ENCODE results near the gene PIM1.
A peak's percentile ranks its signal among the peaks of the same experiment; 100 is the strongest.
"Not testable (repeated sequence)": the region's sequence is repeated elsewhere in the genome, so short reads cannot be mapped to it uniquely, and the experiment has no call there.

The PIM1 gene

DNA sequence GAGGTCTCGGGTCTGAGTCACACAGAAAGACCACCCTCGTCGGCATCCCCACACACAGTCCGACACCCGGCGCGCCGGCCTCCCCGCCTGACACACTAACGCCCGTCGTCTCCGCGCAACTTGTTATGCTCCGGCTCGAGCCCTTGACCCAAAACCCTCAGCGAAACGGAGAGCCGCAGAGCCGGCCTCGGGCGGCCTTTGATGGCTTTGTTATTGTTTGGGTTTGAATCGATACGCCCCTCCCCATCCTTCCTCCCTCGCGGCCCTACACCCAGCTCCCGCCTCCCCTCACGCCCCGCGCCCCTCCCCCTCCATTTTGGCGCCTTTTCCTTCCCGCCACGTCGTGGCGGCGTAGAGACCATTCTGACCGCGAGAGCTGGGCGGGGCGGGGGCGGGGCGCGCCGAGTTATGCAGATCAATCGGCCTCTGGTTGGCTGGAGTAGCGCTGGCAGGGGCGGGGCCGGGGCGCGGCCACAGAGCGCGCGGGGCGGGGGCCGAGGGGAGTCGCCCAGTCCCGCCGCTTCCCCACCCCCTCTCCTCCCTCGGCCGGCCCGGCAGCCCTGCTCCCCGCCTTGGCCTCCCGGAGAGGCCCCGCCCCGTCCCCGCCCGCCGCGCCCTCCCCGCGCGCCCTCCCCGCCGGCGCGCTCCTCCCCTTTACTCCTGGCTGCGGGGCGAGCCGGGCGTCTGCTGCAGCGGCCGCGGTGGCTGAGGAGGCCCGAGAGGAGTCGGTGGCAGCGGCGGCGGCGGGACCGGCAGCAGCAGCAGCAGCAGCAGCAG lies at the start of gene PIM1:
TSS of gene PIM1 (plus strand) at position 657 of the 777 bp plus-strand sequence. CDS start 424 bp downstream, outside the sequence.
- peak within 1 kb of the TSS; percentile 97 for H3K4me3 ChIP-seq (ENCODE audit: low read depth, low read length)

DNA sequence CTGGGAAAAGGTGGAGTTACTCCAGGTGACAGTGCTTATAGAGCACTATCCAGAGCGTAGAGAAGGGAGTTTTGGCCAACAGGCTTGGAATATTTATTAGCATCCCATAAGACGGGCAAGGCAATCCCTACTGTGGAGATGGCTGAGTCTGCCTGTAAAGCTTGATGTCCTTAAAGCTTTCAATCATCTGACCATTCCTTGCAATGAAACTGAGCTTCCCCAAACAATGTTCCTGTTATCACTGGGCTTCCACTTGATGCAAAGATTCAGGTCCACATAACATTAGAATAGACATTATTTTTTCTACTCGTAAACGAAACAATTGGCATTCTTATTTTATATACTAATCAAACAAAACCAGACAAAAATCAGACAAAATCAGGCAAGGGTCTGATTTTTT lies 48.4 kb upstream of the PIM1 start:
- no peak overlapping the region for H3K4me3 ChIP-seq (ENCODE audit: low read depth, low read length)

DNA sequence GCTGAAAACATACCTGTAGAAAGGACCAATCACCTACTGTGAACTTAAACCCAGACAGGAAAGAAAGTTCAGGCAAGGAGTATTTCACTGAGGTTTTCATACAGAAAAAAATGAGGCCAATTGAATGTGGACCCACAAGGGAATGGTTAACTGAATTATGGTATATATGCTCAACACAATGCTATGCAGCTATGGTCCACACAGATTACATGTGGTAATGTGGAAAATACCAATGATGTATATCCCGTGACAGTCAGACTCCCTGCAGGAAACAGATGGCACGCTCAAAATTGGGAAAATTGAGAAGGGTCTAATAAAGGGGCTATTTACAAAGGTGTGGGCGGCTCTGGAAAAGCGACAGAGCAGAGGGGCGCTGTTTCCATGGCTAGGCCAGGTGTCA lies 47.1 kb upstream of the PIM1 start:
- H3K4me3 ChIP-seq (ENCODE audit: low read depth, low read length), result no peak overlapping the region

DNA sequence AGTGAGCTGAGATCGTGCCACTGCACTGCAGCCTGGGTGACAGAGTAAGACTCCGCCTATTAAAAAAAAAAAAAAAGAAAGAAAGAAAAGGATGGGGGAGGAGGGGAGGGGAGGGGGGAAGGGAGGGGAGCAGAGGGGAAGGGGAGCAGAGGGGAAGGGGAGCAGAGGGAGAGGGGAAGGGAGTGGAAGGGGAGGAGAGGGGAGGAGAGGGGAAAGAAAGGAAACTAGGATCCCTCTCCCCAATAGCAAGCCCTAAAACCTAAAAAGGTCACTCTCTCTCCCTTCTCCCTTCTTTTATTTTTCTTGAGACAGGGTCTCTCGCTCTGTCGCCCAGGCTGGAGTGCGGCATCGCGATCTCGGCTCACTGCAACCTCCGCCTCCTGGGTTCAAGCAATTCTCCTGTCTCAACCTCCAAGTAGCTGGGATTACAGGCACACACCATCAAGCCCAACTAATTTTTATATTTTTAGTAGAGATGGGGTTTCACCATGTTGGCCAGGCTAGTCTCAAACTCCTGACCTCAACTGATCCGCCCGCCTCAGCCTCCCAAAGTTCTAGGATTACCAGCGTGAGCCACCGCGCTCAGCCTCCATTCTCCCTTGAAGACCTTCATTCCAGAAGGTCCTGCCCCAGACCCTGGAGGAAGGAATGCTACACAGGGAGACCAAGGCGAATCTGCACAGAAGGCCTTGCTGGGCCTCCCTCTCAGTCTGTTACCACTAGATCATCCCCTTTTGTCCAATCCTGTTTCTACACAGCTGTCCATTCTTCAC lies 45.8 kb upstream of the PIM1 start:
- no peak overlapping the region for H3K4me3 ChIP-seq (ENCODE audit: low read depth, low read length)

DNA sequence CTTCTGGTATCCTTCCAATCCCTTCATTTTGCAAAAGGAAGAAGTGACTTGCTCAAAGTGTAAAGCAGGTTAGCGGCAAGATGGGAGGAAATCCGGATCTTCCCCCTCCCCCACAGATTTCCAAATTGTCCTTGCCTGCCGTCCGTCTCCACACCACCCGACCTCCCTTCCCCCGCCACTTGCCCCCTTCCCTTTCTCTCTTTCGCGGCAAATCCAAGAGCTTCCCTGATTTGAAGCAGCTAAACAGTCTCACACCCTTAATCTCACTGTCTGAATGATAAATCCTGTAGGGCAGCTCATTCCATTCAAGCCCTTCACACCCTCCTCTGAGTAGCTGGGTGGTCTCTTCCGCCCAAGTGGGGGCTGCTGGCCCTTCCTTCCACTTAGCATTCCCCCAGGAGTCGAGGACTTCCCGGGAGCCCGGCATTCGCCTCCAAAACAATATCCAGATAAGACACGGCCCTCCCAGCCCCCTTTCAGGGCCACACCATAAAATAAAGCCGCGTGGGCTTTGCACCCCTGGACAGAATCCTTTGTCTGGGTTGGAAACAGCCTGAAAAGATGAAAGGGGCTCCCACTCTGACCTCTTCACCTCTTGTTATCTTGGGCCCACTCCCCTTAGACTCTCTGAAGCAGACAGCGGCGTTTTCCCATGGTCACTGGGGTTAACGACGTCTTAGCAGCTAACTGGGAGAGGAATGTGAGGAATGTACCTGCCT lies 44.0 kb upstream of the PIM1 start:
- no peak overlapping the region for H3K4me3 ChIP-seq (ENCODE audit: low read depth, low read length)

DNA sequence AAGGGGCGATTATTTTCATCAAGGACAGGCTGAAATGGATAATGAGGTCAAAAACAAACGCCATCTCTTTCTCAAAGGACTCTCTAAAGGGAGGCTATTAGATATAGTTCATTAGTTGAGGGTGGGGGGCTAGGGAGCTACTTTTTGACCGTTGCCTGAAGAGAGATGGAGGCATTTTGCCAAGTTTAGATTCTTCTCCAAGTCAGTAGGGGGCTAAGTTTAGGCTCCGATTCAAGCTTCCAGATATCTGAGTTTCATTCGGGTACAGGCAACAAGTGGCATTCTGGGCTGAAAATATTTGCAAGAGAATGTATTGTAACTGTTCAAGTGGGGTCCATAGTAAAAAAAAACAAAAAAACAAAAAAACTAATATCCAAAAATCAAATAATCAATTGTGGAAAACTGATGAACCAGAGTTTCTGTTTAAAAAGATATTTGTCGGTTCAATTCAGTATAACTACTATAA lies 43.4 kb upstream of the PIM1 start:
- H3K4me3 ChIP-seq (ENCODE audit: low read depth, low read length), result no peak overlapping the region

DNA sequence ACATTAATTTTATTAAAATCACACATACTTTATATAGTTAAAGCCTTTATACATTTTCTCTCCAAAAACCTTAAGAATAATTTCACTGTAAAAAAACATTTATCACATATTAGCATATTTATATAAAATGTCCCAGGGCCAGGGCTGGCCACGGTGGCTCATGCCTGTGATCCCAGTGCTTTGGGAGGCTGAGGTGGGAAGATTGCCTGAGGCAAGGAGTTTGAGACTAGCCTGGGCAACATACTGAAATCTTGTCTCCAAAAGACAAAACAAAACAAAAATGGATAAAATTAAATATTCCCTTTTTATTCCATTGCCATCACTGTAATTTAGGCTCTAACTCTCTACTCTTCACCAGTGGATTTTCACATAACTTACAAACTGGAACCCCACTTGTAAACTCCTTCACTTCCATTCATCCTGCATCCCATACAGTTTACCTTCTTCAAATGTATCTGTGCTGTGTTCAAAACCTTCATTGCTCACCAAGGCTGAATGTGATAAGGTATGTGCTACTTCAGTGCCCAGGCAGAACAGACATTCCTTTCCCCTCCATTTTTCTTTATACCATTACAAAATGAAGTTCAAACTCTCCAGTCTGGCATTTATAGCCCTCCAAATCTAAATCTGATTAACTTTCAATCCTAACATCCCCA lies 42.9 kb upstream of the PIM1 start:
- no peak overlapping the region for H3K4me3 ChIP-seq (ENCODE audit: low read depth, low read length)

DNA sequence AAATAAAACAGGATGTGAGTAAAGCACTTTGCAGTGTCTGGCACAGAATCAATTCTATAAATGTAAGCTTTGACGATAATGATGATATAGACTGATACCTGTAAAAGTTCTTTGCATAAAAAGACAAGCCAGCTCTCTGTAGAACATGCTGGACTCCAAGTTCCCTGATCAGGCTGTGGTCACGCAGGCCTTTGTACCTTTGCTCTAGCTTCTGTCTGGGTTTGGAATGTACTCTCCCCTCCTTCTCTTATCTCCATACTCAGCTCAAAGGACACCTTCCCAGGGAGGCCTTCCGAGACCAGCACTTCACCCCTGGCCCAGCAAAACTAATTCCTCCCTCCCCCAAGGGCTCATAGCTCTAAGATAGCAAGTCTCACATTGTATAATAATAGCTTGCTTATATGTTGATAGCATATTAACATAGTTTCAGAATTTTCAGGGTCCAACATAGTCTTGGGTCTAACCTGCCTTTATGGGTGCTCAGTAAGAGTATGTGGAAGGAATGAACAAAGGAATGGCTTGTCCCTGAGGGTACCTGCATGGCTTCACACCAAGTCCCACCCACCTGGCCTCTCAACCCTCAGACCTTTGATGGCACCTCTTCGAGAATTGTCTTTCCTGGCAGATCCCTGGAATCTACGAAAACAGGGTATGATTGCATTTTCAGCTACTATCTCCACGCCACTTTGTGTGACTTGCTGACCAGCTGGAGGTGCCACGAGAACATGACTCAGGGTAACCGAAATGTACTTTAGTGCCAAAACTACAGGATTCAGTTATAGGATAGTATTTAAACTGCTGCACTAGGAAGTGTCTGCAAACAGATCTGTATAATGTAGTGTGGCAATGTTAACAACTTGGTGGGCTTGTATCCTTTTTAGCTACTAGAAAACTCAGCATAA lies 41.7 kb upstream of the PIM1 start:
- H3K4me3 ChIP-seq (ENCODE audit: low read depth, low read length), result no peak overlapping the region

DNA sequence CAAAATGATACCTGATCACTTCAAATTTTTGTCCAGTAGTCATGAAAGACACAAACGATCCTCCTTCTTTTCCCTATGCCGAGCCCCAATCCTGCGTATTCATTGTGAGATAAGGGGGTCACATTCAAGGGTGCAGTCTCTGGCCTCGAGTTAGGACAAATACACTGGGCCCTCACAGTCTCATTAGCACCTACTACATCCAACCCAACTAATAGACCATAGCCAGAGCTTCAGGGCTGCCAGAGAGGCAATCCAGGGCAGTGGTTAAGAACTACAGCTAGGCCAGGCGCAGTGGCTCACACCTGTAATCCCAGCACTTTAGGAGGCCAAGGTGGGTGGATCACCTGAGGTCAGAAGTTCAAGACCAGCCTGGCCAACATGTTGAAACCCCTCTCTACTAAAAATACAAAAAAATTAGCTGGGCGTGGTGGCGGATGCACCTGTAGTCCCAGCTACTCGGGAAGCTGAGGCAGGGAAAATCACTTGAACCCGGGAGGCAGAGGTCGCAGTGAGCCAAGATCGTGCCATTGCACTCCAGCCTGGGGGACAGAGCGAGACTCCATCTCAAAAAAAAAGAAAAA lies 41.0 kb upstream of the PIM1 start:
- not testable (repeated sequence) for H3K4me3 ChIP-seq (ENCODE audit: low read depth, low read length)

DNA sequence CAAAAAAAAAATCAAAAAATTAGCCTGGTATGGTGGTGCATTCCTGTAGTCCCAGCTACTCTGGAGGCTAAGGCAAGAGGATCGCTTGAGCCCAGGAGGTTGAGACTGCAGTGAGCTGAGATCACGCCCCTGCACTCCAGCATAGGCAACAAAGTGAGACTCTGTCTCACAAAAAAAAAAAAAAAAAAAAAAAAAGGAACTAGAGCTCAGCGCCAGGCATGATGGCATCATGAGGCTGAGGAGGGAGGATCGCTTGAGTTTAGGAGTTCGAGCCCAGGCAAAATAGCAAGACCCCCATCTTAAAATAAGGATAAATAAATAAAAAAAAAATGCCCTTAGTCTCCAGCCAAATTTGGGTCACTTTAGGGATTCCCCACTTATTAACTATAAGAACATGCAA lies 40.4 kb upstream of the PIM1 start:
- H3K4me3 ChIP-seq (ENCODE audit: low read depth, low read length), result no peak overlapping the region

DNA sequence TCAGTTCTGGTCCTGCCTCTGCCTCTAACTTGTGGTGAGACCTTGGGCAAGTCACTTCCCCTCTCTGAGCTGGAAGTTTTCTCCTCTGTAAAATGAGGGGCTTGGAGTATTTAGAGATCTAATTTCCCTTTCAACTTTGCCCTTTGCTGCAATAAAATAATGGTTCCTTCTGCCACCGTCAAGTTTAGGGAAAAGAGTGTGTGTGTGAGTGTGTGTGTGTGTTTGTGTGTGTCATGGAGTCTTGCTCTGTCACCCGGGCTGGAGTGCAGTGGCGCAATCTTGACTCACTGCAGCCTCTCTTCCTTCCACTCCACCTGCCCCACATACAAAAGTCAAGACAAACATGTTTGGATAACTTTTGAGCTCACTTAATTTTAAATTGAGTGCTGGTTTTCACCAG lies 39.2 kb upstream of the PIM1 start:
- no peak overlapping the region for H3K4me3 ChIP-seq (ENCODE audit: low read depth, low read length)

DNA sequence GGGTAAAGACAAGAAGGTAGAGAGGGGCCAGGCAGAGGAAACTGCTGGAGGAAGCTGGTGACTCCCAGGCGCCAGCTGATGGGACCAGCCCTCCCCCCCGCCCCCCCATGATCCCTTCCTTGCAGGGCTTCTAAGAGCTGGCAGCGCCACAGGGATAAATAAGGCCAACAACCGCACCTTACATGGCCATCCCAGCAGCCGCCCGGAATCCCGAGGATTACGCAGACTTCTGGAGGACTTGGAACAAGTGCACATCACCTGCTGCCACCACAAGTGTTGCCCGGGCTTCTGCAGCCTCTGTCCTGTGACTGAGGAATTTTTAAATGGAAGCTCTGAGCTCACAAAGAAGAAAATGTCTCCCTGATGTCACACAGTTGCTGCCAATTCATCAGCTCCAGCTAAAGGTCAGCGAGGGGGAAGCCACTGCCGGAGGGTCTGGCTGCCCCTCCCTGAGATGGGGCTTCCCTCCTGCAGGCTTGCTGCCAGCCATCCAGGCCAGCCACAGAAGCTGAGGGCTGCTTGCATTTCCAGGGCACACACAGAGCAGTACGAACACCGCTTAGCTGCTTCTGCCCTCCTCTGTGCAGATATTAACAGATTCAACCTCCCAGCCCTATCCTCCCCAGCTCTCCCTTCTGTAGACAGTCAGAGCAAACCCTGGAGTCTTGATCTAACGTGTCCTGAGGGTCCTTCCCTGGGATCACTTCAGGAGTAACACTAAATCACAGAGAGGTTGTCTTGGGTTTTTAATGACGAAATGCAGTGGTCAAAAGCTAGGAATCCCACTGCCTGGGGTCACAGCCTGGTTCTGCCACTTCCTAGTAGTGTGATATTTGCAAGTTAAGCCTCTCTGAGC lies 38.6 kb upstream of the PIM1 start:
- H3K4me3 ChIP-seq (ENCODE audit: low read depth, low read length), result no peak overlapping the region

DNA sequence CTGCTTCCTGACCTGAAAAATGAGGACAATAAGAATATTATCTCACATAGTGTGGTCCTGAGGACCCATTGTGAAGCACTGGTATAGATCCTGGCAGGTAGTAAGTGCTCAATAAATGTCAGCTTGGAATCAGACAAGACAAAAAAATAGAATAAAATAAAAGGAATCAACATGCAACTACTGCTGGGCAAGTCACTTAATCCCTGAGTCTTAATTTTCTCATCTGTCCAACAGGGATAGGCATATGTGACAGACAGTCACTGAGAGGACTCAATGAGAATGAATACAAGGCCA lies 38.0 kb upstream of the PIM1 start:
- H3K4me3 ChIP-seq (ENCODE audit: low read depth, low read length), result no peak overlapping the region

DNA sequence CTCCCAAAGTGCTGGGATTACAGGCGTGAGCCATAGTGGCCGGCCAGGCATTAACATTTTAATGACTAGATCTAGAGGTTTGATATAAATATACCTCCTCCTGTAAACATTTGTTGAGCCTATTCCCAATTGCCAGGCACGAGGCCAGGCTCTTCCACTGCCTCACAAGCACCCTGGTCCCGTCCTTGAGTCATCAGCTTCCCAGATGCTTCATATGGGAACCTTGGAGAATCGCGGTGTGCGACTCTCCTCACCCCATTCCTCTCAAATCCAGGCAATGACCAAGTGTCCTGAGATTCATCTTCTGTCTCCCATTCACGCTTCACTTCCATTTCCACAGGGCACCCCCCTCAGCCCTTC lies 35.9 kb upstream of the PIM1 start:
- H3K4me3 ChIP-seq (ENCODE audit: low read depth, low read length), result no peak overlapping the region

DNA sequence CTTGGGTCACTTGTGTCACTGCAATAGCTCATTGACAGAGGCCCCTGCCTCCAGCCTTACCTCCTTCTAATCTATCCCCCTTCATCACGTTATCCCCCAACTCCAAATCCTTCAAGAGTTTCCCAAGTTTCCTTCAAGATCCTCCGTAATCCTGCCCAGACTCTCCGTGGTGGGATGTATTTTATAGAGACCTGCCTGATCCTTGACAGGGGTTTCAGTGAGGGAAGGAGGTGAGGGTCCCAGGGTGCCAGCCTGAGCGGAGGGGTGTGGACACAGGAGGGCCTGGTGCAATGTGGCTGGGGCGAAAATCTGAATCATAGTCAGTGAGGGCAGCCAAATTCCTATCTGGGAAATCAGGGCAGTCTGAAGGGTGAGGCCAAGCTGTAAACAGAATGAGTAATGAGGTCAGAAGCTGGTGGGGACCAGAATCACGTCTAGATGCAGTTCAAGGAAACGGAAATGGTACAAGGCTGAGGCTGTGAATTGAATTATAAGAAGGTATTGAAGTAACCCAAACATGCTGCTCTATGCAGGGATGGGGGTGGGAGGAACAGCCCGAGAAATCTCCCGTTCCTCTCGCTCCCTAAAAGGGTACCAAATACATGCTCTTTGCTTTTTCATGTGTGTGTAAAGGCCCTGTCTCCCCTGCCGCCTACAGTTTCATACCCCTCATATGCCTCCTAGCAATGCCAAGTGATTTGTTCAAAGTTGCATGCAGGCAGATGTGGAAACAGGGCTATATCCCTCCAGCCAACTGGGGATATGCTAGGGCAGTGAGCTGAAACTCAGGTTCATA lies 35.4 kb upstream of the PIM1 start:
- no peak overlapping the region for H3K4me3 ChIP-seq (ENCODE audit: low read depth, low read length)

DNA sequence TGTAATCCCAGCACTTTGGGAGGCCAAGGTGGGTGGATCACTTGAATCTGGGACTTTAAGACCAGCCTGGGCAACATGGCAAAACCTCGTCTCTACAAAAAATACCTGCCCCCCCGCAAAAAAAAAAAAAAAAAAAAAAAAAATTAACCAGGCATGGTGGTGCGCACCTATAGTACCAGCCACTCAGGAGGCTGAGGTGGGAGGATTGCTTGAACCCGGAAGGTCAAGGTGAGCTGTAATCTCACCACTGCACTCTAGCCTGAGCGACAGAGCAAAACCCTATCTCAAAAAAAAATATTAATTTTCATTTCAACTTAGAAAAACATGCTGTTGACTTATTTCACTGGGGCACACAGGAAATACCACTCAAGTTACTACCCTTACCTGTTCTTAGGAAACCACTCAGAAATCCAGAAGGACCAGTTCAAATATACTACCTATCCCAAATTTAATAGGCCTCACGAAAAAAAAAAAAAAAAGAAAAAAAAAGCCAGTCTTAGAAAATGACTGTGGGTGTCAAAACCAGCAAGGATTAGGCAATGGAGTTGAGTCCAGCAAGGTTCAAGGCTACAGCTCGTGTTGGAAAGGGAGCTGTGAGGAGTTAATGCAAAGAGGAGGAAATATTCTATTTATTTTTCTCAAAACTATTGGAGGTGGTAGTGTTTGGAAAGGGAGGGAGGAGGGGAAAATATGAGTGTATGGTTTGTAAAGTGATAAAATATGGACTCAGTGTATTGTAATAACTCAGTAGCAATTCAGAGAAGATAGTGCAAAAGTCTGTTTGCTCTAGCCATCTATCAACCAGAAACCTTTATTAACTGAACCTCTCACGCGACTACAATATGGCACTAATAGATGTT lies 33.9 kb upstream of the PIM1 start:
- peak overlapping the region; percentile 71 for H3K4me3 ChIP-seq (ENCODE audit: low read depth, low read length)

DNA sequence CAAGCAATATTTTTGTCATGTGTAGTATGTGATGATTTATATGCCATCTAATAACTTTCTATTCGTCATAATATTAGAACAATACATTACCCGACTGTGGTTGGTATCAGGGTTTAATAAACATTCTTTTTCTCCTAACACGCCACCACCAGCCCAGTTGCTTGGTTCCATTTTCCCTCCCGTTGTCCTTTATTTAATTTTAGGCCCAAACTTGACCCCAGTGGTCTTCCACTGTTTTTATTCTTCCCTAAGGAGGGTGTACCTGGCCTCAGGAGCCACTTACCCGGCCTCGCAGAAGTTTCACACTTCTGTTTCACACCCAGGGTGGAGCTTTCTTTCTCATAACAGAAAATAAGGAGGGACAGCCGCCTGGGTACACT lies 33.1 kb upstream of the PIM1 start:
- H3K4me3 ChIP-seq (ENCODE audit: low read depth, low read length), result peak overlapping the region; percentile 71
